ENCODE data around the gene SLC1A5. TPM values are rescaled to one million over a fixed set of nuclear protein-coding genes. Genes with fewer than 3 reads are reported as not detected.
"Not testable (repeated sequence)": the region's sequence is repeated elsewhere in the genome, so short reads cannot be mapped to it uniquely, and the experiment has no call there.

SLC1A5 gene
- total RNA-seq (1 to 10 TPM; 7.0 to 8.2 TPM), polyA plus RNA-seq (1 to 10 TPM; 2.5 to 6.1 (median 4.1) TPM), total RNA-seq (6.9 to 370 (median 14.0) reads per million in 6 experiments)

DNA sequence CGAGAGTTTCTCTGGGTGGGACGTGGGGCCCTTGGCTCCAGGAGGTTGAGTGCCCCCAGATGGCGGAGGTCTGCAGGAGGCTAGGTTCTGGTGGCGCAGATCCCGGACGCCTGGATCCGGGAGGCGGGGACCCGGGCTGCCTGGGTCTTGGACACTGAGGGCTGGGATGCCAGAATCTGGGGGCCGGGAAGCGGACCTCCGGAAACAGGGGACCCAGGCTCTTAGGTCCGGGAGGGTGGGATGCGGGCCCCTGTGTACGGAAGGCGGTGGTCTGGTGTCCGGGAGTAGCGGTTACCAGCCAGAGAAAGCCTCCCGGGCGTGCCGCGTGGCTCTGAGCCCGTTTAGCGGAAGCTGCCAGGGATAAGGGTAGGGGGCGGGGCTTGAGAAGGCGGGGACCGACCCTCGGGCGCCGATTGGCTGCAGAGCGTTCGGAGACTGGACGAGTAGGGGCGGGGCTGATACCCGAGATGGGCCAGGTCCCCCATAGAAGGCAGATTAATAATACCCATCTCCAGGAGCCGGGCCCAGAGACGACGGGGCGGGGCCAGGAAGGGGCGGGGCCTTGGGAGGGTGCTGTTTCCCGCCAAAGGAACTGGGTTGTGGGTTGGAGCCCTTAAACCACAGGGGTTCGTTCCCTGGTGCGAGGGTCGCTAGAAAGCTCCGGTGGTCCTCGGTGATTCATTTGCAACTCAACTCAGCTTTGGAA, at the start of gene SLC1A5:
Gene SLC1A5, minus strand, starts transcription at position 333 of the 706 bp plus-strand sequence. CDS start 629 bp downstream, outside the sequence.
- Mint-ChIP-seq H3K4me3 (peak within 1 kb of the TSS; percentile 81 to 93 (median 90)), H3K4me1 (peaks cover 25 to 64% (median 61%) of the 10 kb centered on the region in 4 donors), H3K9me3 (no peaks in the 10 kb centered on the region), H3K27ac (peak within 1 kb of the TSS; percentile 56 to 94 (median 79)), H3K36me3 (no peaks in the 10 kb centered on the region), H3K27me3 (no peaks in the 10 kb centered on the region)
- POLR2A ChIA-PET = interaction anchor here (0.9 to 2.8 kb wide), 2 partner anchors 32 to 46 kb away, joined by 3 to 18 read pairs; no protein-coding TSS in a partner anchor
- DNase-seq = peak; percentile 81 to 94 (median 88)
- ATAC-seq = peak; percentile 75 to 86

GRCh38 chr19:46838160-46838559, 49.8 kb upstream of the SLC1A5 start:
- POLR2A ChIA-PET = interaction anchor here (0.6 to 1.0 kb wide), 4 partner anchors 9 to 94 kb away, joined by 3 to 9 read pairs (median 3); no protein-coding TSS in a partner anchor
- H3K4me3 Mint-ChIP-seq = no peak overlapping the region

DNA sequence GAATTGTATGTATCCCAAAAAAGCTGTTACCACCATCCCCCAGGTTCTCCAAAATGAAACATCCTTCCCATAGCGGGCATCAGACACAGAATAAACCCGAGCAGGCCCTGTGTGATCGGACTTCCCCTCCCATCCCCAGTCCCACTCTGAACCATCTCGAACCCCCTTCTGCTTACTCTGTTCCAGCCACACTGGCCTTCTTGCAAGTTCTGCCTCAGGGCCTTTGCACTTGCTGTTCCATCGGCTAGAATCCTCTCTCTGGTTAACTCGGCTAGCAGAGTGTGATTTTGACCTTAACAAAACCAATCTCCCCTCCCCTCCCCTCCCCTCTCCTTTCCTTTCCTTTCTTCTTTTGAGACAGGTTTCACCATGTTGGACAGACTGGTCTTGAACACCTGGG, 46.6 kb upstream of the SLC1A5 start:
- no peaks in the 10 kb centered on the region for H3K27me3 Mint-ChIP-seq
- DNase-seq = no peak
- H3K4me1 Mint-ChIP-seq = peaks cover 0 to 2% (median 0%) of the 10 kb centered on the region in 4 donors
- H3K27ac Mint-ChIP-seq = no peak overlapping the region
- no peak overlapping the region for H3K4me3 Mint-ChIP-seq
- no peaks in the 10 kb centered on the region for H3K9me3 Mint-ChIP-seq
- peaks cover 0 to 22% (median 3%) of the 10 kb centered on the region in 3 donors for H3K36me3 Mint-ChIP-seq
- POLR2A ChIA-PET = no interaction called here
- ATAC-seq = no peak

More at GRCh38 chr19:46838160-46838559, 49.8 kb upstream of the SLC1A5 start:
- H3K27ac Mint-ChIP-seq = no peak overlapping the region
- H3K27me3 Mint-ChIP-seq = no peaks in the 10 kb centered on the region
- H3K9me3 Mint-ChIP-seq = no peaks in the 10 kb centered on the region
- peaks cover 0 to 38% (median 8%) of the 10 kb centered on the region in 3 donors for H3K36me3 Mint-ChIP-seq
- DNase-seq (no peak), ATAC-seq (no peak)
- peaks cover 0 to 7% (median 5%) of the 10 kb centered on the region in 4 donors for H3K4me1 Mint-ChIP-seq

- Mint-ChIP-seq H3K9me3 (no peaks in the 10 kb centered on the region), H3K4me1 (no peaks in the 10 kb centered on the region), H3K36me3 (peaks cover 0 to 16% (median 3%) of the 10 kb centered on the region in 3 donors), H3K27ac (peak overlapping the region in 2 of 10 donors; percentile 35 to 48), H3K4me3 (no peak overlapping the region), H3K27me3 (no peaks in the 10 kb centered on the region)
- DNase-seq = no peak
- POLR2A ChIA-PET = interaction anchor here (0.5 to 1.0 kb wide), 4 partner anchors 9 to 216 kb away, joined by 3 read pairs; partner anchors contain the start of gene SLC1A5
- ATAC-seq = no peak
Measured at GRCh38 chr19:46834121-46834520, 45.7 kb upstream of the SLC1A5 start.

DNA sequence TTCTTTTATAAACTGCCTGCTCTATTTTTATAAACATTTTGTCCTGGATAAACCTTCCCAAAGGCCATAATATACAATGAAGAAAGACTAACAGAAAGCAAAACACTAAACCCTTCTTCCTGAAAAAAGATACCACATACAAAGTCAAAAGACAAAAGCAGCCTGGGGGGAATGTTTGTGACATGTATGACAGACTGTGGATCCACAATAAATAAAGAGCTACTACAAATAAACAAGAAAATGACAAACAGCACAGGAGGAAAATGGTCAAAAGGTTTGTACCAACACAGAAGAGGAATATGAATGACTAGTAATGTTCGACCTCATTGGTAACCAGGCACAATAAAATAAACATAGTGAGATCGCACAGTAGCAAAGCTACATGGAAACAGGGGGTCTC, 42.5 kb upstream of the SLC1A5 start:
- H3K9me3 Mint-ChIP-seq = no peaks in the 10 kb centered on the region
- no peak for DNase-seq
- H3K36me3 Mint-ChIP-seq = no peaks in the 10 kb centered on the region
- H3K27me3 Mint-ChIP-seq = no peaks in the 10 kb centered on the region
- no peaks in the 10 kb centered on the region for H3K4me1 Mint-ChIP-seq
- ATAC-seq = no peak
- POLR2A ChIA-PET = no interaction called here
- no peak overlapping the region for H3K27ac Mint-ChIP-seq
- H3K4me3 Mint-ChIP-seq = no peak overlapping the region

- Mint-ChIP-seq H3K4me1 (peaks cover 0 to 19% (median 1%) of the 10 kb centered on the region in 4 donors), H3K36me3 (no peaks in the 10 kb centered on the region), H3K4me3 (no peak overlapping the region), H3K27me3 (no peaks in the 10 kb centered on the region), H3K9me3 (no peaks in the 10 kb centered on the region), H3K27ac (no peak overlapping the region)
- DNase-seq (no peak), ATAC-seq (no peak)
- POLR2A ChIA-PET = interaction anchor here (0.7 kb wide), 1 partner anchor 11 kb away, joined by 3 read pairs; no protein-coding TSS in a partner anchor
Measured at GRCh38 chr19:46828484-46828883, 40.1 kb upstream of the SLC1A5 start.

DNA sequence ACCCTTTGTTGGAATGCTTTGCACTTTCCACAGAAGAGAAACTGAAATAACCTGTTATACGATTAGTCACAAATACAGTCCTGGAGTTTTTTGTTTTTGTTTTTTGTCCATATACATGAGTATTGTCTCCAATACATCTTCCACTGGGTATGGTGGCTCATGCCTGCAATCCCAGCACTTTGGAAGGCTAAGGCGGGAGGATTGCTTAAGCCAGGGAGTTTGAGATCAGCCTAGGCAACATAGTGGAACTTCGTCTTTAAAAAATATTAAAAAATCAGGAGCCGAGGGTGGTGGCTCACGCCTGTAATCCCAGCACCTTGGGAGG, 37.3 kb upstream of the SLC1A5 start:
- H3K36me3 Mint-ChIP-seq = no peaks in the 10 kb centered on the region
- POLR2A ChIA-PET = interaction anchor here (1.0 kb wide), 1 partner anchor 8 kb away, joined by 3 read pairs; no protein-coding TSS in a partner anchor
- DNase-seq = no peak
- H3K27ac Mint-ChIP-seq = peak overlapping the region in 2 of 10 donors; percentile 81 to 86
- no peak overlapping the region for H3K4me3 Mint-ChIP-seq
- H3K9me3 Mint-ChIP-seq = no peaks in the 10 kb centered on the region
- H3K27me3 Mint-ChIP-seq = no peaks in the 10 kb centered on the region
- peaks cover 11 to 37% (median 15%) of the 10 kb centered on the region in 4 donors for H3K4me1 Mint-ChIP-seq
- no peak for ATAC-seq

GRCh38 chr19:46824890-46825730, 36.7 kb upstream of the SLC1A5 start:
- H3K4me3 Mint-ChIP-seq = peak overlapping the region in 2 of 10 donors; percentile 14 to 34
- peak in 1 of 10 donors; percentile 14 for DNase-seq
- no peaks in the 10 kb centered on the region for H3K27me3 Mint-ChIP-seq
- H3K36me3 Mint-ChIP-seq = no peaks in the 10 kb centered on the region
- peaks cover 14 to 43% (median 21%) of the 10 kb centered on the region in 4 donors for H3K4me1 Mint-ChIP-seq
- H3K27ac Mint-ChIP-seq = peak overlapping the region in 9 of 10 donors; percentile 29 to 92 (median 78)
- POLR2A ChIA-PET = interaction anchor here (1.0 kb wide), 1 partner anchor 9 kb away, joined by 3 read pairs; no protein-coding TSS in a partner anchor
- no peak for ATAC-seq
- no peaks in the 10 kb centered on the region for H3K9me3 Mint-ChIP-seq

DNA sequence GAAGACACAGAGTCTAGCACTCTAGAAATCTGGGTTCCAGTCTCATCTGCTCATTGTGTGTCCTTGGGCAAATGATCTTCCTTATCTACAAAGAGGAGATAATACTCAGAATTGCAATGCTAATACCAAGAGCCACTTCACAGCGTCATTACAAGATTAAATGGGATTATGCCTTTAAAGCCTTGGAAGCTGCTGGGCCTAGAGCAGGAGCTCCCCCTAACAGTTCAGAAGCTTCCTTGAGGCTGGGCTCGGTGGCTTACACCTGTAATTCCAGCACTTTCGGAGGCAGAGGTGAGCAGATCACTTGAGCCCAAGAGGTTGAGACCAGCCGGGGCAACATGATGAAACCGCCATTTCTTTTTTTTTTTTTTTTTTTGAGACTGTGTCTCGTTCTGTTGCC, 34.7 kb upstream of the SLC1A5 start:
- H3K27me3 Mint-ChIP-seq = no peaks in the 10 kb centered on the region
- POLR2A ChIA-PET = interaction anchor here (0.5 to 0.6 kb wide), 2 partner anchors 54 to 120 kb away, joined by 3 to 4 read pairs; no protein-coding TSS in a partner anchor

GRCh38 chr19:46822410-46822787, 34.0 kb upstream of the SLC1A5 start:
- not testable (repeated sequence) for H3K36me3 Mint-ChIP-seq, H3K9me3 Mint-ChIP-seq, ATAC-seq, H3K27me3 Mint-ChIP-seq
- POLR2A ChIA-PET = interaction anchor here (0.5 to 3.4 kb wide), 6 partner anchors 18 to 119 kb away, joined by 3 to 18 read pairs (median 4); partner anchors contain the start of genes AP2S1 and SLC1A5
- peak in 1 of 10 donors; percentile 38 for DNase-seq
- H3K27ac Mint-ChIP-seq = peak overlapping the region; percentile 86 to 97 (median 94)
- H3K4me3 Mint-ChIP-seq = peak overlapping the region in 9 of 10 donors; percentile 14 to 71 (median 59)
- H3K4me1 Mint-ChIP-seq = peaks cover 17 to 51% (median 30%) of the 10 kb centered on the region in 4 donors

More for the DNA sequence above, 34.7 kb upstream of the SLC1A5 start:
- Mint-ChIP-seq H3K9me3 (no peaks in the 10 kb centered on the region), H3K36me3 (no peaks in the 10 kb centered on the region), H3K27ac (peak overlapping the region in 3 of 10 donors; percentile 75 to 81 (median 77)), H3K4me3 (no peak overlapping the region), H3K4me1 (peaks cover 17 to 51% (median 30%) of the 10 kb centered on the region in 4 donors)
- ATAC-seq = no peak
- peak in 1 of 10 donors; percentile 15 for DNase-seq

GRCh38 chr19:46821512-46822409, 33.4 kb upstream of the SLC1A5 start:
- H3K36me3 Mint-ChIP-seq = no peaks in the 10 kb centered on the region
- peak overlapping the region; percentile 26 to 71 (median 61) for H3K4me3 Mint-ChIP-seq
- no peaks in the 10 kb centered on the region for H3K9me3 Mint-ChIP-seq
- DNase-seq = peak; percentile 38 to 74 (median 54)
- peaks cover 17 to 51% (median 30%) of the 10 kb centered on the region in 4 donors for H3K4me1 Mint-ChIP-seq
- peak; percentile 88 to 91 for ATAC-seq
- peak overlapping the region; percentile 87 to 97 (median 94) for H3K27ac Mint-ChIP-seq
- no peaks in the 10 kb centered on the region for H3K27me3 Mint-ChIP-seq
- POLR2A ChIA-PET = interaction anchor here (0.6 to 3.4 kb wide), 9 partner anchors 16 to 255 kb away, joined by 3 to 18 read pairs (median 4); partner anchors contain the start of genes AP2S1, CALM3 and SLC1A5
